Cardiac ventricle fibroblast (primary cell): ENCODE data around the gene HLA-DQA2. TPM values are rescaled to one million over a fixed set of nuclear protein-coding genes. Genes with fewer than 3 reads are reported as not detected.

Experiments
- total RNA-seq: library from RNA; depleted of rRNA; stranded (reverse); fragments of >200 nt; gene quantifications from 2 replicates; pipeline ENCODE4 v1.2.3, GENCODE V29; 2015

HLA-DQA2 gene
- not detected in 2 replicates for total RNA-seq

DNA sequence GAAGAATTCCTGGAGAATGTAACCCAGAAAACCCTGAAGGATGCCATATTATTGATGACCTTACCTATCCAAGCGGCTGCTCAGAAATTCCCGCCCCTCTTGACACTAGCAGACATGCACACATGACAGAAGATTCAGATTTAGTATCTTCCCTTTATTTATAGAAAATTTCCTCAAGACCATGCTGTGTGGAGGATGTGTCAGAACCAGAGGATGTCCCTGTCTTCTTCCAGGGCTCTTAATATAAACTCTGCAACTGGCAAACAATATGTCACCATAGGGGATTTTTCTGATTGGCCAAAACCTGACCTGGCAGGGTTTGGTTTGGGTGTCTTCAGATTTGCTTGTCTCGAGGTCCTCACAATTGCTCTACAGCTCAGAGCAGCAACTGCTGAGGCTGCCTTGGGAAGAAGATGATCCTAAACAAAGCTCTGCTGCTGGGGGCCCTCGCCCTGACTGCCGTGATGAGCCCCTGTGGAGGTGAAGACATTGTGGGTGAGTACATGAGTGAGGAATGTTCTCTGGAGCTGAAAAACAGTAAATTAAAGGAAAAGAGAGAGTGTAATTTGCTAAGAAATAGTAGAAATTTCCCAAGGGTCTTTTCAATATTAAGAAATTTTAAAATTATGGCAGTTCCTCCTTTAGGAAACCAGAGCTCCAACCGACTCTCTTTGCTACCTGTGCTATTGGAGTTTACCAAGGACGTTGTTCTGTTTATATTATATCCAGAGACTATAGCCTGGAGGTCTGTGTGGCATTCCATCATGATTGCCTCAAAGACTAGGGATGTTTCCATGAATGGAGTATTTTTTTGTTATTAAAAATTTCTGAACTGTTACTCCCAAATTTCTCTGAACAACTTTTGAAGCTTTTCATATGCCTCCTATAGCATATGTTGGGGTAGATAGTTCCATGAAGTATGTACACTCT is at the start of gene HLA-DQA2:
TSS of gene HLA-DQA2 (plus strand) at position 361 of the 930 bp plus-strand sequence. CDS start at position 414, 53 bp downstream.

DNA sequence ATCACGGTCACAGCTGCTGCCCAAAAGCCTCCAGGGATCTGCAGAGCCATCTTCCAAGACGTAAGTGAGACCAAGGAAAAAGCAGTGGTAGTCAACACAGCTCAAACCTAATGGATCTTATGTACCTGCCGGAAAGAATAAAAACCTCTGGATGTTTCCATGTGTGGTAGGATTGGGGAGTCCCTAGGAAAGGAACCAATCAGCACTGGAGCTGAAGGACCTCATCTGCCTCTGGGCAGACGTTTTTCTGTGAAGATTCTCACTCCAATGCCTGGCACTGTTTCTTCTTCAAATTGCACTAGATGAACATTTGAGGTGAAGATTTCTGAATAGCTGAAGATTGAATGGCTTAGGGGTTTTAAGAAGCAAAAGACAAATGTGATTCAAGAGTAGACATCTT is 22.2 kb downstream of the HLA-DQA2 start, which contains the start of gene HLA-DQB2:
TSS of gene HLA-DQB2 (minus strand) at position 112 of the 400 bp plus-strand sequence. CDS start at position 50, 62 bp downstream.

Other genes starting within 250 kb of the HLA-DQA2 start
- not detected in 2 replicates for gene HLA-DRB5, start 211.1 kb upstream of the HLA-DQA2 start, total RNA-seq
- 0.37 TPM in 1 of 2 replicates, not detected in the other for gene HLA-DRB1, start 151.5 kb upstream of the HLA-DQA2 start, total RNA-seq
- not detected in 2 replicates for gene HLA-DQA1, start 104.0 kb upstream of the HLA-DQA2 start, total RNA-seq
- gene HLA-DQB1, start 74.7 kb upstream of the HLA-DQA2 start, total RNA-seq, result not detected in 2 replicates
- not detected in 2 replicates for gene HLA-DQB2, start 22.1 kb downstream of the HLA-DQA2 start, total RNA-seq
- 0.56 and 1.1 TPM in 2 replicates for gene HLA-DOB, start 75.6 kb downstream of the HLA-DQA2 start, total RNA-seq
- 9.0 and 14.5 TPM in 2 replicates for gene TAP2, start 97.3 kb downstream of the HLA-DQA2 start, total RNA-seq
- gene PSMB8, start 102.7 kb downstream of the HLA-DQA2 start, total RNA-seq, result 44.7 and 54.2 TPM in 2 replicates
- 19.2 and 19.4 TPM in 2 replicates for gene TAP1, start 112.3 kb downstream of the HLA-DQA2 start, total RNA-seq
- gene PSMB9, start 112.8 kb downstream of the HLA-DQA2 start, total RNA-seq, result 27.2 and 33.0 TPM in 2 replicates
- not detected in 2 replicates for gene HLA-DMB, start 199.6 kb downstream of the HLA-DQA2 start, total RNA-seq
- gene HLA-DMA, start 211.7 kb downstream of the HLA-DQA2 start, total RNA-seq, result 3.9 and 4.2 TPM in 2 replicates
- gene BRD2, start 227.2 kb downstream of the HLA-DQA2 start, total RNA-seq, result 112 and 121 TPM in 2 replicates